OCI-LY3 (cell line): ENCODE results near the gene CLDN9.

Experiments
- CTCF ChIP-seq: fragments of 200-600, 300-600 bp; sonication (generic); IDR thresholded peaks from 2 replicates; pipeline ENCODE4 v1.5.1; 2014; ENCODE audit warnings: antibody characterized with exemption, low read length, low read depth
- EZH2phosphoT487 ChIP-seq: fragments of 200-600 bp; shearing (Covaris generic); IDR thresholded peaks from 2 replicates; pipeline ENCODE4 v1.6.1; 2018; ENCODE audit warnings: antibody characterized with exemption, mixed run types, low read depth

- TF ChIP-seq CTCF (no peak), EZH2phosphoT487 (no peak)
These were observed 11.4 kb upstream of the CLDN9 start for GRCh38 chr16:3001316-3001715.
